Thyroid gland (tissue), 4 donors: ENCODE measurements around the gene RPL31.
"Not testable (repeated sequence)": the region's sequence is repeated elsewhere in the genome, so short reads cannot be mapped to it uniquely, and the experiment has no call there.

Experiments used
- POLR2A ChIP-seq, 2 donors: fragments of 450-650 bp; IDR thresholded peaks; one replicate each; pipeline ENCODE4 v1.6.1; 2017; ENCODE audit warnings: antibody characterized with exemption in 2 of 2, mild to moderate bottlenecking in 2 of 2, moderate library complexity in 1 of 2
- TF ChIP-seq, protein P1 (sequence below), 6 experiments: fragments of 200-600 bp in 3 of 6; fragments of 450-650 bp in 3 of 6; sonication (generic) in 3 of 6; IDR thresholded peaks; one replicate each; pipeline ENCODE4 v1.5.1; 2016 to 2019; ENCODE audit warnings: antibody characterized with exemption in 6 of 6, mild to moderate bottlenecking in 2 of 6, inconsistent platforms in 1 of 6, moderate library complexity in 1 of 6

DNA sequence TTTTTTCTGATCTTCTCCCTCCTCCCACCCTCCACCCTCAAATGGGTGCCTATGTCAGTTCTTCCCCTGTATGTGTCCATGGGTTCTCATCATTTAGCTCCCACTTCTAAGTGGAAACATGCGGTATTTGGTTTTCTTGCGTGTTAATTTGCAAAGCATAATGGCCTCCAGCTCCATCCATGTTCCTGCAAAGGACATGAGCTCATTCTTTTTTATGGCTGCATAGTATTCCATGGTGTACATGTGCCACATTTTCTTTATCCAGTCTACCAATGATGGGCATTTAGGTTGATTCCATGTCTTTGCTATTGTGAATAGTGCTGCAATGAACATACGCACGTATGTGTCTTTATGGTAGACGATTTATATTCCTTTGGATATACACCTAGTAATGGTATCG lies 48.8 kb downstream of the RPL31 start:
- not testable (repeated sequence) for TF ChIP-seq POLR2A (IDR thresholded peaks at IDR 0.05)
- TF ChIP-seq, protein P1, sequence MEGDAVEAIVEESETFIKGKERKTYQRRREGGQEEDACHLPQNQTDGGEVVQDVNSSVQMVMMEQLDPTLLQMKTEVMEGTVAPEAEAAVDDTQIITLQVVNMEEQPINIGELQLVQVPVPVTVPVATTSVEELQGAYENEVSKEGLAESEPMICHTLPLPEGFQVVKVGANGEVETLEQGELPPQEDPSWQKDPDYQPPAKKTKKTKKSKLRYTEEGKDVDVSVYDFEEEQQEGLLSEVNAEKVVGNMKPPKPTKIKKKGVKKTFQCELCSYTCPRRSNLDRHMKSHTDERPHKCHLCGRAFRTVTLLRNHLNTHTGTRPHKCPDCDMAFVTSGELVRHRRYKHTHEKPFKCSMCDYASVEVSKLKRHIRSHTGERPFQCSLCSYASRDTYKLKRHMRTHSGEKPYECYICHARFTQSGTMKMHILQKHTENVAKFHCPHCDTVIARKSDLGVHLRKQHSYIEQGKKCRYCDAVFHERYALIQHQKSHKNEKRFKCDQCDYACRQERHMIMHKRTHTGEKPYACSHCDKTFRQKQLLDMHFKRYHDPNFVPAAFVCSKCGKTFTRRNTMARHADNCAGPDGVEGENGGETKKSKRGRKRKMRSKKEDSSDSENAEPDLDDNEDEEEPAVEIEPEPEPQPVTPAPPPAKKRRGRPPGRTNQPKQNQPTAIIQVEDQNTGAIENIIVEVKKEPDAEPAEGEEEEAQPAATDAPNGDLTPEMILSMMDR (IDR thresholded peaks at IDR 0.05), result not testable (repeated sequence)
